GM19372 (cell line): ENCODE data around the gene CELSR2.

ENCODE experiments used
- ATAC-seq: cut with Tn5 transposase; IDR thresholded peaks from one replicate; pipeline ENCODE4 v1.9.1; 2021; ENCODE audit warnings: mild to moderate bottlenecking, low read depth, moderate library complexity; ENCODE audit not compliant: unreplicated experiment

The CELSR2 gene

GRCh38 chr1:109263234-109263596 is 13.9 kb downstream of the CELSR2 start:
- no peak for ATAC-seq

GRCh38 chr1:109263597-109264378 is 14.4 kb downstream of the CELSR2 start:
- ATAC-seq = peak; percentile 82

- ATAC-seq = no peak
Measured at GRCh38 chr1:109264379-109264755, 15.0 kb downstream of the CELSR2 start.

- ATAC-seq = no peak
Measured at GRCh38 chr1:109265016-109265415, 15.7 kb downstream of the CELSR2 start.

DNA sequence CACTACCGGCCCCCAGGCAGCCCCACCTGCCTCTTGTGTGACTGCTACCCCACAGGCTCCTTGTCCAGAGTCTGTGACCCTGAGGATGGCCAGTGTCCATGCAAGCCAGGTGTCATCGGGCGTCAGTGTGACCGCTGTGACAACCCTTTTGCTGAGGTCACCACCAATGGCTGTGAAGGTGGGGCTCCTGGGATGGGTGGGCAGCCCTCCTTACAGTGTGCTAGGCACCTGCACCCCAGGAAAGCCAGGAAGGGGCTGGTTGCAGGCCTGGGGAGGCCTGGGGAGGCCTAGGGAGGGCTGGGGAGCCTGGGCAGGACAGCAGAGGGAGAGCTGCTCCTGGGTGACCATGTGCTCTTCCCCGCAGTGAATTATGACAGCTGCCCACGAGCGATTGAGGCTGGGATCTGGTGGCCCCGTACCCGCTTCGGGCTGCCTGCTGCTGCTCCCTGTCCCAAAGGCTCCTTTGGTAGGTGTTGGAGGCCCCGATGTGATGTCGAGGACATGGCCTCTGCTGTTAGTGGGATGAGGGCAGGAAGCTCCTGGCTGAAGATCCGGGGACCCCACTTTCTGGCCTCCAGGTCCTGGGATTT is 16.5 kb downstream of the CELSR2 start:
- no peak for ATAC-seq

- ATAC-seq = no peak
Measured at GRCh38 chr1:109266965-109267364, 17.6 kb downstream of the CELSR2 start.

DNA sequence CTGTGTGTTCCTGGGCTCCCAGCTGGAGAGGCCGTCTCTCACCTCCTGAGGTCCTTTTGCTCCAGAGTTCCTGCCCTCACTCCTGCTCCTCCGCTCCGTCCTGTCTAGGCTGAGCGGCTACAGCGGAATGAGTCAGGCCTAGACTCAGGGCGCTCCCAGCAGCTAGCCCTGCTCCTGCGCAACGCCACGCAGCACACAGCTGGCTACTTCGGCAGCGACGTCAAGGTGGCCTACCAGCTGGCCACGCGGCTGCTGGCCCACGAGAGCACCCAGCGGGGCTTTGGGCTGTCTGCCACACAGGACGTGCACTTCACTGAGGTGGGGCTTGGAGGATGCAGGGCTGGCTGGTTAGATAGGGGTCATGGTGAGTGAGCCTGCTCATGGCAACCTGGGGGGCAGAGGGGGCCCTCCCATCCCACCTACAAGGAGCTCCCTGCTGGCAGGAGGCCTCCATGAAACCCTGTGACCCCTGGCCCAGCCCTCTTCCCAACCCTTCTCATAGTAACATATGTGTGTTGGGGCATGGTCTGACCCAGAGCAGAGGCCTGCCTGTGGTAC is 18.5 kb downstream of the CELSR2 start:
- no peak for ATAC-seq

- no peak for ATAC-seq
Measured at GRCh38 chr1:109268431-109269211, 19.3 kb downstream of the CELSR2 start.

- ATAC-seq = no peak
Measured at GRCh38 chr1:109269212-109269980, 20.1 kb downstream of the CELSR2 start.

- no peak for ATAC-seq
Measured at GRCh38 chr1:109269981-109270622, 20.8 kb downstream of the CELSR2 start.

- no peak for ATAC-seq
Measured at GRCh38 chr1:109270623-109271317, 21.4 kb downstream of the CELSR2 start.

- no peak for ATAC-seq
Measured at GRCh38 chr1:109271458-109271857, 22.1 kb downstream of the CELSR2 start.

- ATAC-seq = no peak
Measured at GRCh38 chr1:109272021-109272799, 22.9 kb downstream of the CELSR2 start.

DNA sequence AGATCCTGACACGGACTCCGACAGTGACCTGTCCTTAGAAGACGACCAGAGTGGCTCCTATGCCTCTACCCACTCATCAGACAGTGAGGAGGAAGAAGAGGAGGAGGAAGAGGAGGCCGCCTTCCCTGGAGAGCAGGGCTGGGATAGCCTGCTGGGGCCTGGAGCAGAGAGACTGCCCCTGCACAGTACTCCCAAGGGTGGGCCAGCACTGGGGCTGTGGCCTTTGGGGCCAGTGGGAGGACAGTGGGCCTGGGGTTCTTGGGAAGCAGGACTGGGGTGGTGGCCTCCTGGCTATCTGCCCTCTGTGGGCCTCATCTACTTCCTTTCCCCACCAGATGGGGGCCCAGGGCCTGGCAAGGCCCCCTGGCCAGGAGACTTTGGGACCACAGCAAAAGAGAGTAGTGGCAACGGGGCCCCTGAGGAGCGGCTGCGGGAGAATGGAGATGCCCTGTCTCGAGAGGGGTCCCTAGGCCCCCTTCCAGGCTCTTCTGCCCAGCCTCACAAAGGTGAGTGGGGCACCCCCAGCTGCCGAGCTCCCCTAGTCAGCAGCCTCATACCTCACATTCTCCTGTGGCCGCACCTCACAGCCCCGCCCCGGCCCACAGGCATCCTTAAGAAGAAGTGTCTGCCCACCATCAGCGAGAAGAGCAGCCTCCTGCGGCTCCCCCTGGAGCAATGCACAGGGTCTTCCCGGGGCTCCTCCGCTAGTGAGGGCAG is 23.6 kb downstream of the CELSR2 start:
- ATAC-seq = no peak

DNA sequence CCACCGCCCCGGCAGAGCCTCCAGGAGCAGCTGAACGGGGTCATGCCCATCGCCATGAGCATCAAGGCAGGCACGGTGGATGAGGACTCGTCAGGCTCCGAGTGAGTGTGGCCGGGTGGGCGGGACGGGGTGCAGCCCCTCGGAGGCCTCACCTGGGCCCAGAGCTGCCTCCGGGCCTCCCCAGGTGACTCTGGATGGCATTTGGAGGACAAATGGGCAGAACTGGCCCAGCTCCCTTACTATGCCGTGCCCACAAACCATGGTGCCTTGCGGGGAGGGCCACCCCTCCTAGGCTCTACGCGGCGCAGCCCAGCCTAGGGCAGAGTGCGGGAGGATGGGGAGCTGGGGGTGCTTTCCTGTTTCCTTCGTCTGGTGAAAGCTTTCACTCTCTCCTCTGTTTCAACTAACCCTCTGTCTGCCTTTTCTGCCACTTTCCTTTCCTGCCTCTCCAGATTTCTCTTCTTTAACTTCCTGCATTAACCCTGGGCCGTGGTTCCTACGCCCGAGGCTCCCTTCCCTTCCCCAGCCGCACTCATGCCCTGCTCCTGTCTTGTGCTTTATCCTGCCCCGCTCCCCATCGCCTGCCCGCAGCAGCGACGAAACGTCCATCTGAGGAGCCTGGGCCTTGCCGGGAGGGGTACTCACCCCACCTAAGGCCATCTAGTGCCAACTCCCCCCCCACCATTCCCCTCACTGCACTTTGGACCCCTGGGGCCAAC is 24.4 kb downstream of the CELSR2 start:
- ATAC-seq = no peak

DNA sequence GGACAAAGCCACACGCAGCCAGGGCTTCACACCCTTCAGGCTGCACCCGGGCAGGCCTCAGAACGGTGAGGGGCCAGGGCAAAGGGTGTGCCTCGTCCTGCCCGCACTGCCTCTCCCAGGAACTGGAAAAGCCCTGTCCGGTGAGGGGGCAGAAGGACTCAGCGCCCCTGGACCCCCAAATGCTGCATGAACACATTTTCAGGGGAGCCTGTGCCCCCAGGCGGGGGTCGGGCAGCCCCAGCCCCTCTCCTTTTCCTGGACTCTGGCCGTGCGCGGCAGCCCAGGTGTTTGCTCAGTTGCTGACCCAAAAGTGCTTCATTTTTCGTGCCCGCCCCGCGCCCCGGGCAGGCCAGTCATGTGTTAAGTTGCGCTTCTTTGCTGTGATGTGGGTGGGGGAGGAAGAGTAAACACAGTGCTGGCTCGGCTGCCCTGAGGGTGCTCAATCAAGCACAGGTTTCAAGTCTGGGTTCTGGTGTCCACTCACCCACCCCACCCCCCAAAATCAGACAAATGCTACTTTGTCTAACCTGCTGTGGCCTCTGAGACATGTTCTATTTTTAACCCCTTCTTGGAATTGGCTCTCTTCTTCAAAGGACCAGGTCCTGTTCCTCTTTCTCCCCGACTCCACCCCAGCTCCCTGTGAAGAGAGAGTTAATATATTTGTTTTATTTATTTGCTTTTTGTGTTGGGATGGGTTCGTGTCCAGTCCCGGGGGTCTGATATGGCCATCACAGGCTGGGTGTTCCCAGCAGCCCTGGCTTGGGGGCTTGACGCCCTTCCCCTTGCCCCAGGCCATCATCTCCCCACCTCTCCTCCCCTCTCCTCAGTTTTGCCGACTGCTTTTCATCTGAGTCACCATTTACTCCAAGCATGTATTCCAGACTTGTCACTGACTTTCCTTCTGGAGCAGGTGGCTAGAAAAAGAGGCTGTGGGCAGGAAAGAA is 25.5 kb downstream of the CELSR2 start:
- no peak for ATAC-seq
